H1 (cell line): ENCODE data around the gene ENAH. TPM values are rescaled to one million over a fixed set of nuclear protein-coding genes. Genes with fewer than 3 reads are reported as not detected.

Experiments used
- CTCF ChIA-PET: fragments of 300-600 bp; sonication (Branson Sonifier 250); formaldehyde crosslinking; loops from one replicate; lab custom pipeline; 2021; ENCODE audit not compliant: partially characterized antibody; lab: Charles Lee
- POLR2A ChIA-PET: fragments of 300-600 bp; sonication (Branson Sonifier 250); formaldehyde crosslinking; loops from one replicate; lab custom pipeline; 2021; ENCODE audit warnings: inconsistent platforms; ENCODE audit not compliant: partially characterized antibody; lab: Charles Lee
- DNase-seq, 2 experiments: peaks; one replicate each; pipeline versions ENCODE4 v3.0.0 to v3.0.0-alpha.2; 2010 to 2022; ENCODE audit warnings: low spot score in 2 of 2, low read depth in 1 of 2, mixed read lengths in 1 of 2
- FAIRE-seq: peaks from 2 replicates; lab custom pipeline; 2011; peaks lifted over from hg19 to GRCh38; lab: Jason Lieb, UNC
- H2AFZ ChIP-seq: 2 replicates; pipeline ENCODE4 v1.8.1; 2012; ENCODE audit warnings: low read length, inconsistent platforms
- H2AK5ac ChIP-seq: 2 replicates; pipeline ENCODE4 v1.6.1; 2013; ENCODE audit warnings: low read depth, low read length
- H2BK120ac ChIP-seq: replicated peaks from 2 replicates; pipeline ENCODE3; 2013; ENCODE audit warnings: low read depth, low read length, inconsistent platforms
- H2BK12ac ChIP-seq: 2 replicates; pipeline ENCODE4 v1.6.1; 2013; ENCODE audit warnings: low read depth, low read length
- H2BK15ac ChIP-seq: 2 replicates; pipeline ENCODE4 v1.6.1; 2013; ENCODE audit warnings: low read length
- H2BK20ac ChIP-seq: 2 replicates; pipeline ENCODE4 v1.6.1; 2013; ENCODE audit warnings: low read length
- H2BK5ac ChIP-seq: 2 replicates; pipeline ENCODE4 v1.6.1; 2013; ENCODE audit warnings: low read depth, low read length
- H3K14ac ChIP-seq: 2 replicates; pipeline ENCODE4 v1.6.1; 2013; ENCODE audit warnings: inconsistent platforms; ENCODE audit not compliant: insufficient read length
- H3K18ac ChIP-seq: 2 replicates; pipeline ENCODE4 v1.6.1; 2013; ENCODE audit warnings: low read length; ENCODE audit errors: extremely low read depth
- H3K23ac ChIP-seq: 2 replicates; pipeline ENCODE4 v1.6.1; 2013; ENCODE audit warnings: inconsistent platforms; ENCODE audit not compliant: insufficient read length
- H3K23me2 ChIP-seq: 2 replicates; pipeline ENCODE4 v1.6.1; 2013; ENCODE audit warnings: low read depth, low read length
- H3K27ac ChIP-seq: 2 replicates; pipeline ENCODE4 v1.6.1; 2011; ENCODE audit warnings: low read depth, low read length, inconsistent platforms
- H3K27me3 ChIP-seq, 4 experiments: replicated peaks in 1 of 4; 1 replicate in 1 of 4; 2 replicates in 3 of 4; pipeline versions ENCODE4 v1.6.1 to v1.8.1; 2011 to 2013; ENCODE audit warnings: low read length in 3 of 4, mild to moderate bottlenecking in 3 of 4, inconsistent platforms in 2 of 4, mixed read lengths in 2 of 4, moderate library complexity in 1 of 4; ENCODE audit not compliant: control insufficient read depth in 3 of 4, insufficient read depth in 3 of 4; ENCODE audit errors: extremely low read depth in 1 of 4
- H3K36me3 ChIP-seq, 4 experiments: 2 replicates each; pipeline versions ENCODE4 v1.6.1 to v1.8.1; 2011 to 2013; ENCODE audit warnings: mild to moderate bottlenecking in 4 of 4, low read length in 3 of 4, moderate library complexity in 2 of 4, control low read depth in 1 of 4, inconsistent platforms in 1 of 4; ENCODE audit not compliant: insufficient read depth in 4 of 4, control insufficient read depth in 2 of 4
- H3K4ac ChIP-seq: replicated peaks from 2 replicates; pipeline ENCODE3; 2013; ENCODE audit warnings: low read length, low read depth, mixed read lengths, inconsistent platforms; ENCODE audit not compliant: insufficient read length
- H3K4me1 ChIP-seq, 4 experiments: replicated peaks in 1 of 4; 1 replicate in 1 of 4; 2 replicates in 3 of 4; pipeline versions ENCODE4 v1.6.1 to v1.8.1; 2011 to 2013; ENCODE audit warnings: low read length in 3 of 4, inconsistent platforms in 2 of 4, mixed read lengths in 1 of 4; ENCODE audit not compliant: insufficient read depth in 4 of 4, control insufficient read depth in 3 of 4
- H3K4me2 ChIP-seq, 2 experiments: 2 replicates each; pipeline versions ENCODE4 v1.6.1 to v1.8.1; 2011 to 2013; ENCODE audit warnings: low read depth in 2 of 2, low read length in 2 of 2, control low read depth in 1 of 2, inconsistent platforms in 1 of 2, mild to moderate bottlenecking in 1 of 2; ENCODE audit not compliant: insufficient read depth in 1 of 2
- H3K4me3 ChIP-seq, 4 experiments: fragments of 200-600, 300-600 bp in 1 of 4; sonication (generic), shearing (Covaris generic), sonication (Bioruptor Twin) in 1 of 4; 2 replicates each; pipeline versions ENCODE4 v1.5.1 to v1.8.1; 2011 to 2016; ENCODE audit warnings: low read length in 4 of 4, low read depth in 3 of 4, control low read depth in 2 of 4, inconsistent platforms in 2 of 4, mild to moderate bottlenecking in 2 of 4, mixed read lengths in 1 of 4, moderate library complexity in 1 of 4; ENCODE audit not compliant: insufficient read depth in 2 of 4; ENCODE audit errors: extremely low read depth in 1 of 4
- H3K56ac ChIP-seq: replicated peaks from 2 replicates; pipeline ENCODE3; 2013; ENCODE audit warnings: low read depth, mild to moderate bottlenecking, mixed read lengths, low read length, inconsistent platforms; ENCODE audit not compliant: insufficient read length
- H3K79me1 ChIP-seq: 2 replicates; pipeline ENCODE4 v1.6.1; 2013; ENCODE audit warnings: low read depth, low read length, control low read depth
- H3K79me2 ChIP-seq, 2 experiments: 2 replicates each; pipeline versions ENCODE4 v1.6.1 to v1.8.1; 2012 to 2013; ENCODE audit warnings: low read length in 2 of 2, mild to moderate bottlenecking in 2 of 2, inconsistent platforms in 1 of 2; ENCODE audit not compliant: insufficient read depth in 2 of 2, control insufficient read depth in 1 of 2
- H3K9ac ChIP-seq, 4 experiments: replicated peaks in 1 of 4; 1 replicate in 1 of 4; 2 replicates in 3 of 4; pipeline versions ENCODE4 v1.6.1 to v1.8.1; 2011 to 2013; ENCODE audit warnings: low read depth in 3 of 4, low read length in 3 of 4, control low read depth in 2 of 4, mild to moderate bottlenecking in 2 of 4, moderate library complexity in 2 of 4, inconsistent platforms in 1 of 4; ENCODE audit errors: extremely low read depth in 1 of 4
- H3K9me3 ChIP-seq, 2 experiments: 2 replicates each; pipeline versions ENCODE4 v1.6.1 to v1.8.1; 2012 to 2013; ENCODE audit warnings: mild to moderate bottlenecking in 2 of 2, moderate library complexity in 2 of 2, control low read depth in 1 of 2, inconsistent platforms in 1 of 2, low read depth in 1 of 2, low read length in 1 of 2, mixed read lengths in 1 of 2; ENCODE audit not compliant: insufficient read depth in 2 of 2
- H4K20me1 ChIP-seq, 2 experiments: replicated peaks in 1 of 2; 2 replicates each; pipeline versions ENCODE3 to v1.8.1; 2011 to 2013; ENCODE audit warnings: inconsistent platforms in 2 of 2, low read length in 2 of 2, mild to moderate bottlenecking in 1 of 2; ENCODE audit not compliant: insufficient read depth in 2 of 2, control insufficient read depth in 1 of 2
- H4K5ac ChIP-seq: 2 replicates; pipeline ENCODE4 v1.6.1; 2013; ENCODE audit warnings: low read length, low read depth, mixed read lengths, inconsistent platforms; ENCODE audit not compliant: insufficient read length
- H4K8ac ChIP-seq: 2 replicates; pipeline ENCODE4 v1.8.0; 2013; ENCODE audit warnings: mild to moderate bottlenecking, moderate library complexity, low read length, inconsistent platforms; ENCODE audit not compliant: insufficient read depth; ENCODE audit errors: extremely low read depth
- H4K91ac ChIP-seq: replicated peaks from 2 replicates; pipeline ENCODE3; 2013; ENCODE audit warnings: low read length, mixed read lengths, inconsistent platforms; ENCODE audit not compliant: insufficient read length
- CBX8 ChIP-seq: fragments of 300-800, 300-1000 bp; sonication (generic); IDR thresholded peaks from 2 replicates; pipeline ENCODE4 v1.7.1; 2016; ENCODE audit warnings: low read depth, low read length, borderline replicate concordance
- CEBPB ChIP-seq: IDR thresholded peaks from 2 replicates; pipeline ENCODE4 v1.6.1; 2012; ENCODE audit warnings: low read depth, low read length
- EZH2 ChIP-seq: fragments of 200-600 bp; sonication (generic); IDR thresholded peaks from 2 replicates; pipeline ENCODE4 v1.7.1; 2012; ENCODE audit warnings: low read depth, mild to moderate bottlenecking, moderate library complexity, low read length, inconsistent platforms; ENCODE audit not compliant: severe bottlenecking
- KDM1A ChIP-seq: fragments of 200-600, 300-600 bp; sonication (generic); IDR thresholded peaks from 2 replicates; pipeline ENCODE4 v1.7.1; 2016; ENCODE audit warnings: mild to moderate bottlenecking, low read length, borderline replicate concordance
- MAFK ChIP-seq: IDR thresholded peaks from 2 replicates; pipeline ENCODE4 v1.6.1; 2012; ENCODE audit warnings: low read depth, mild to moderate bottlenecking, improper control_type of control experiment, low read length
- RNF2 ChIP-seq: fragments of 200-900, 300-1000 bp; sonication (generic); IDR thresholded peaks from 2 replicates; pipeline ENCODE4 v1.7.1; 2016; ENCODE audit warnings: borderline replicate concordance, low read depth, mild to moderate bottlenecking, antibody characterized with exemption, low read length; ENCODE audit not compliant: poor library complexity, severe bottlenecking; ENCODE audit errors: missing control alignments
- SAP30 ChIP-seq: fragments of 300-600 bp; sonication (generic); IDR thresholded peaks from 2 replicates; pipeline ENCODE4 v1.7.1; 2012; ENCODE audit warnings: low read length, moderate library complexity, mild to moderate bottlenecking, inconsistent platforms; ENCODE audit not compliant: insufficient read depth, insufficient replicate concordance
- SIX5 ChIP-seq: IDR thresholded peaks from 2 replicates; pipeline ENCODE4 v1.6.1; 2011; ENCODE audit warnings: mild to moderate bottlenecking, low read depth, low read length
- SP2 ChIP-seq: IDR thresholded peaks from 2 replicates; pipeline ENCODE4 v1.6.1; 2012; ENCODE audit warnings: mild to moderate bottlenecking, low read length, inconsistent platforms
- SRF ChIP-seq: IDR thresholded peaks from 2 replicates; pipeline ENCODE4 v1.6.1; 2011; ENCODE audit warnings: mild to moderate bottlenecking, low read depth, low read length, moderate library complexity
- WGBS, 2 experiments: shearing (Covaris generic) in 1 of 2; methylation state at CpG; one replicate each; pipeline versions ENCODE4 v1.1.6 to v1.1.7; 2013 to 2015; ENCODE audit warnings: low lambda C conversion rate in 2 of 2, mixed read lengths in 2 of 2, inconsistent platforms in 1 of 2, low coverage in 1 of 2, missing lambda C conversion rate in 1 of 2; ENCODE audit not compliant: insufficient replicate concordance in 2 of 2, insufficient coverage in 1 of 2, insufficient read length in 1 of 2; ENCODE audit errors: extremely low coverage in 1 of 2, missing lambda C conversion rate in 1 of 2; 5-methylcytosine and 5-hydroxymethylcytosine counted together
- polyA plus RNA-seq, 7 experiments: library from polyadenylated mRNA; depleted of rRNA in 3 of 7; stranded (reverse) in 5 of 7; unstranded in 2 of 7; fragments of >200 nt in 5 of 7; fragments of 200-250 nt in 2 of 7; gene quantifications; 1 replicate in 5 of 7; 2 replicates in 1 of 7; 4 replicates in 1 of 7; pipeline versions ENCODE4 v1.2.1 to v1.2.3, GENCODE V29; 2011 to 2013; ENCODE audit warnings: missing spikeins in 2 of 7, mixed read lengths in 2 of 7
- total RNA-seq: library from RNA; stranded (reverse); fragmentation: NEBNext Ultra II Directional; extraction: Animal tissue kit (Norgen Biotek cat#: 25700); gene quantifications from 2 replicates; pipeline ENCODE4 v1.2.1, GENCODE V29; 2021

ENAH gene
- total and polyA plus RNA-seq, 2 of the 8 experiments (the other 6 are each of a cell fraction or from before 2014, with no cell fraction given): 39.1 to 335 TPM

DNA sequence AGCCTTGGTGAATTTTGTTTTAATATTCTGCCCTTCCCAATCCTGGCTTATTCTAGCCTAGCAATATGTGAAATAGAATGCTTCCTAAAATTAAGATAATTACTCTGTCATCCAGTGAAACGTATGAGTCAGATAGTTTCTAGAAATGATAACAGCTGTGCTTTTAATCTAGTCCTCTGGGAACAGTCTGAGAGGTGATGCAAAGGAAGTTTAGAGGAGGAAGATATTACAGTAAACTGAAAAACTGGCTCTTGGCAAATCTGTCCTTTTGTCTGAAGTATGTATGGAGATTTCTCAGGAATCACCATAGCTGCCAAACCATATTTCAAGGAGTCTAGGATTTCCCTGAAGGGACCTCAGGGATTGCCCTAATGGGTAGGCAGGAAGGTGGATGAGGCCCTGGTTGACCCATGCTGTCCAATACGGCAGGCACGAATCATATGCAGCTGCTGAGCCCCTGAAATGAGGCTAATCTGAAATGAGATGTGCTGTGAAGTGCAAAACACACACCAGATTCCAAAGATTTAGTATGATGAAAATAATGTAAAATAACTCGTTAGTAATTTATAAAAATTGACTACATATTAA is 154.3 kb downstream of the ENAH start:
- Histone ChIP-seq H3K4me3 (no peak overlapping the region), H3K27ac (no peak overlapping the region), H3K23ac (no peak overlapping the region), H3K36me3 (peaks cover 0 to 61% (median 9%) of the 10 kb centered on the region in 4 experiments; a peak in 5 of 8 replicates), H3K14ac (no peak overlapping the region), H3K79me2 (no peaks in the 10 kb centered on the region), H2BK20ac (no peak overlapping the region), H4K5ac (no peak overlapping the region), H3K23me2 (no peaks in the 10 kb centered on the region), H4K20me1 (no peaks in the 10 kb centered on the region), H2AK5ac (no peak overlapping the region), H3K4me2 (no peak overlapping the region), H3K18ac (no peak overlapping the region), H4K91ac (no peak overlapping the region), H2BK120ac (no peak overlapping the region), H3K4ac (no peak overlapping the region), H2BK5ac (no peak overlapping the region), H3K79me1 (no peaks in the 10 kb centered on the region), H4K8ac (no peak overlapping the region), H2AFZ (no peak overlapping the region), H3K27me3 (no peaks in the 10 kb centered on the region), H2BK15ac (no peak overlapping the region), H3K9me3 (no peaks in the 10 kb centered on the region), H3K4me1 (peaks cover 0 to 7% (median 3%) of the 10 kb centered on the region in 4 experiments; a peak in 6 of 7 replicates), H2BK12ac (no peak overlapping the region), H3K9ac (no peak overlapping the region), H3K56ac (no peak overlapping the region)
- no peak for DNase-seq
- WGBS, 2 experiments: 82% methylated on average over 4 of the region's 4 CpGs; no CpG with 5 or more reads in 1 of the 2 experiments
- peak; percentile 13 for FAIRE-seq
- CTCF ChIA-PET: interaction anchor here (0.8 to 4.3 kb wide), 6 partner anchors 8 to 314 kb away, joined by 3 to 23 read pairs (median 4); no protein-coding TSS in a partner anchor
- POLR2A ChIA-PET: interaction anchor here (0.5 to 1.6 kb wide), 4 partner anchors 10 to 644 kb away, joined by 3 to 4 read pairs (median 4); no protein-coding TSS in a partner anchor
- TF ChIP-seq SP2: no peak
- no peak for TF ChIP-seq SRF
- TF ChIP-seq KDM1A: no peak
- no peak for TF ChIP-seq CBX8
- TF ChIP-seq SIX5: no peak
- no peak for TF ChIP-seq EZH2
- no peak for TF ChIP-seq MAFK
- no peak for TF ChIP-seq CEBPB
- TF ChIP-seq RNF2: no peak
- TF ChIP-seq SAP30: no peak
